ENCODE results near the gene EIF4E1B.

Gene EIF4E1B

GRCh38 chr5:176662371-176663333 is 32.2 kb downstream of the EIF4E1B start:
- TF ChIP-seq TAF1 (IDR thresholded peaks at IDR 0.05; ENCODE audit: borderline replicate concordance, low read depth, low read length) (no peak), POLR2AphosphoS5 (IDR thresholded peaks at IDR 0.05; ENCODE audit: low read depth, low read length) (no peak)
- FAIRE-seq (no peak), DNase-seq (ENCODE audit: insufficient read length) (no peak)

GRCh38 chr5:176663566-176663965 is 33.1 kb downstream of the EIF4E1B start:
- DNase-seq (ENCODE audit: insufficient read length) (no peak), FAIRE-seq (no peak)
- TF ChIP-seq POLR2A (IDR thresholded peaks at IDR 0.05; ENCODE audit: low read depth, low read length) (no peak), POLR2AphosphoS5 (IDR thresholded peaks at IDR 0.05; ENCODE audit: low read depth, low read length) (no peak), TAF1 (IDR thresholded peaks at IDR 0.05; ENCODE audit: borderline replicate concordance, low read depth, low read length) (no peak)

GRCh38 chr5:176664479-176664878 is 34.0 kb downstream of the EIF4E1B start:
- no peak for DNase-seq (ENCODE audit: insufficient read length)
- TF ChIP-seq TAF1 (IDR thresholded peaks at IDR 0.05; ENCODE audit: borderline replicate concordance, low read depth, low read length): no peak
- TF ChIP-seq POLR2A (IDR thresholded peaks at IDR 0.05; ENCODE audit: low read depth, low read length): no peak
- no peak for TF ChIP-seq POLR2AphosphoS5 (IDR thresholded peaks at IDR 0.05; ENCODE audit: low read depth, low read length)
- FAIRE-seq: no peak

- no peak for FAIRE-seq
- no peak for DNase-seq (ENCODE audit: insufficient read length)
Observed at GRCh38 chr5:176664886-176665285, 34.4 kb downstream of the EIF4E1B start.

GRCh38 chr5:176665517-176665916 is 35.0 kb downstream of the EIF4E1B start:
- FAIRE-seq (no peak), DNase-seq (ENCODE audit: insufficient read length) (no peak)
- TF ChIP-seq TAF1 (IDR thresholded peaks at IDR 0.05; ENCODE audit: borderline replicate concordance, low read depth, low read length) (no peak), POLR2AphosphoS5 (IDR thresholded peaks at IDR 0.05; ENCODE audit: low read depth, low read length) (no peak), POLR2A (IDR thresholded peaks at IDR 0.05; ENCODE audit: low read depth, low read length) (no peak)

More at GRCh38 chr5:176664886-176665285, 34.4 kb downstream of the EIF4E1B start:
- no peak for TF ChIP-seq POLR2A (IDR thresholded peaks at IDR 0.05; ENCODE audit: low read depth, low read length)
- TF ChIP-seq POLR2AphosphoS5 (IDR thresholded peaks at IDR 0.05; ENCODE audit: low read depth, low read length): no peak
- no peak for TF ChIP-seq TAF1 (IDR thresholded peaks at IDR 0.05; ENCODE audit: borderline replicate concordance, low read depth, low read length)

- DNase-seq (ENCODE audit: insufficient read length): no peak
- no peak for TF ChIP-seq POLR2A (IDR thresholded peaks at IDR 0.05; ENCODE audit: low read depth, low read length)
- no peak for TF ChIP-seq TAF1 (IDR thresholded peaks at IDR 0.05; ENCODE audit: borderline replicate concordance, low read depth, low read length)
- TF ChIP-seq POLR2AphosphoS5 (IDR thresholded peaks at IDR 0.05; ENCODE audit: low read depth, low read length): no peak
- FAIRE-seq: no peak
Observed at GRCh38 chr5:176667637-176668036, 37.2 kb downstream of the EIF4E1B start.

- no peak for DNase-seq (ENCODE audit: insufficient read length)
- TF ChIP-seq POLR2A (IDR thresholded peaks at IDR 0.05; ENCODE audit: low read depth, low read length) (no peak), TAF1 (IDR thresholded peaks at IDR 0.05; ENCODE audit: borderline replicate concordance, low read depth, low read length) (no peak), POLR2AphosphoS5 (IDR thresholded peaks at IDR 0.05; ENCODE audit: low read depth, low read length) (no peak)
- no peak for FAIRE-seq
Observed at GRCh38 chr5:176670449-176670848, 40.0 kb downstream of the EIF4E1B start.

- DNase-seq (ENCODE audit: insufficient read length) (no peak), FAIRE-seq (no peak)
- TF ChIP-seq POLR2AphosphoS5 (IDR thresholded peaks at IDR 0.05; ENCODE audit: low read depth, low read length) (no peak), TAF1 (IDR thresholded peaks at IDR 0.05; ENCODE audit: borderline replicate concordance, low read depth, low read length) (no peak), POLR2A (IDR thresholded peaks at IDR 0.05; ENCODE audit: low read depth, low read length) (no peak)
Observed at GRCh38 chr5:176671399-176671798, 40.9 kb downstream of the EIF4E1B start.

GRCh38 chr5:176671890-176672747 is 41.6 kb downstream of the EIF4E1B start:
- DNase-seq (ENCODE audit: insufficient read length) (no peak), FAIRE-seq (no peak)
- TF ChIP-seq POLR2A (IDR thresholded peaks at IDR 0.05; ENCODE audit: low read depth, low read length) (no peak), TAF1 (IDR thresholded peaks at IDR 0.05; ENCODE audit: borderline replicate concordance, low read depth, low read length) (no peak)

GRCh38 chr5:176673651-176674583 is 43.4 kb downstream of the EIF4E1B start:
- FAIRE-seq (no peak), DNase-seq (ENCODE audit: insufficient read length) (no peak)
- TF ChIP-seq TAF1 (IDR thresholded peaks at IDR 0.05; ENCODE audit: borderline replicate concordance, low read depth, low read length) (no peak), POLR2AphosphoS5 (IDR thresholded peaks at IDR 0.05; ENCODE audit: low read depth, low read length) (no peak), POLR2A (IDR thresholded peaks at IDR 0.05; ENCODE audit: low read depth, low read length) (no peak)

All from GM12892 (cell line).